Lung (tissue), 12 donors: ENCODE results near the gene PCP4. TPM values are rescaled to one million over a fixed set of nuclear protein-coding genes. Genes with fewer than 3 reads are reported as not detected.

Experiments used
- ATAC-seq: fragments of 200-7000 bp; cut with Tn5 transposase; one replicate; pipeline ENCODE4 v1.9.1; 2020; ENCODE audit warnings: moderate number of reproducible peaks; ENCODE audit not compliant: insufficient read depth, low FRiP score
- DNase-seq, 3 donors: peaks; one replicate each; pipeline ENCODE4 v3.0.0-alpha.2; 2013 to 2017
- H3K27ac ChIP-seq, 2 donors: one replicate each; pipeline ENCODE4 v1.5.1; 2013; ENCODE audit warnings: mild to moderate bottlenecking in 2 of 2, moderate library complexity in 2 of 2, control low read depth in 1 of 2, inconsistent platforms in 1 of 2, low read depth in 1 of 2, low read length in 1 of 2
- H3K27me3 ChIP-seq, 3 donors: one replicate each; pipeline ENCODE4 v1.5.1; 2013; ENCODE audit warnings: low read length in 2 of 3; ENCODE audit not compliant: control insufficient read depth in 3 of 3, insufficient read depth in 3 of 3
- H3K36me3 ChIP-seq, 4 donors: one replicate each; pipeline ENCODE4 v1.5.1; 2013; ENCODE audit warnings: low read length in 4 of 4, mild to moderate bottlenecking in 1 of 4, moderate library complexity in 1 of 4; ENCODE audit not compliant: control insufficient read depth in 4 of 4, insufficient read depth in 4 of 4
- H3K4me1 ChIP-seq, 5 donors: one replicate each; pipeline ENCODE4 v1.5.1; 2013; ENCODE audit warnings: low read length in 5 of 5, mild to moderate bottlenecking in 2 of 5, moderate library complexity in 1 of 5; ENCODE audit not compliant: control insufficient read depth in 5 of 5, insufficient read depth in 5 of 5
- H3K4me3 ChIP-seq: one replicate; pipeline ENCODE4 v1.5.1; 2013; ENCODE audit warnings: mild to moderate bottlenecking, control low read depth, moderate library complexity
- H3K9ac ChIP-seq, 2 donors: one replicate each; pipeline ENCODE4 v1.5.1; 2013; ENCODE audit warnings: low read length in 2 of 2, control low read depth in 1 of 2; ENCODE audit not compliant: insufficient read depth in 1 of 2
- H3K9me3 ChIP-seq, 4 donors: one replicate each; pipeline ENCODE4 v1.5.1; 2013; ENCODE audit warnings: low read length in 3 of 4, mild to moderate bottlenecking in 1 of 4, moderate library complexity in 1 of 4; ENCODE audit not compliant: control insufficient read depth in 4 of 4, insufficient read depth in 3 of 4
- CTCF ChIP-seq: IDR thresholded peaks from 2 replicates; pipeline ENCODE4 v1.5.1; 2012; ENCODE audit warnings: mild to moderate bottlenecking; ENCODE audit errors: control extremely low read depth, extremely low read depth
- WGBS, 2 donors: extraction: QIAGEN DNeasy Blood & Tissue Kit; methylation state at CpG; one replicate each; pipeline ENCODE4 v1.1.7; 2013; 5-methylcytosine and 5-hydroxymethylcytosine counted together
- polyA plus RNA-seq, 2 donors: library from polyadenylated mRNA; stranded (reverse); fragments of 200-250 nt; gene quantifications; one replicate each; pipeline ENCODE4 v1.2.1, GENCODE V29; 2013
- total RNA-seq, 2 donors: library from RNA; depleted of rRNA in 1 of 2; stranded (reverse); fragments of >200 nt in 1 of 2; gene quantifications; one replicate each; pipeline ENCODE4 v1.2.1, GENCODE V29; 2014 to 2021
- donor health status: control.
- donor health status: control.
- donor health status: Bipolar disorder and iron deficiency.
- donor health status: healthy.
- donor health status: DM: yes; HTN: yes; CAD: no.

Gene PCP4
- total and polyA plus RNA-seq, 4 donors, result 0.74 to 3.1 (median 1.3) TPM; not detected in 1

GRCh38 chr21:39947031-39947430, 79.8 kb downstream of the PCP4 start:
- ATAC-seq (no peak), DNase-seq (peak in 2 of 3 donors; percentile 15 to 25)
- H3K4me1 ChIP-seq, result no peaks in the 10 kb centered on the region
- 62 to 86% methylated on average over 1 of the region's 1 CpG for WGBS, 2 donors
- H3K9ac ChIP-seq, result no peak overlapping the region
- peaks cover 0 to 9% (median 0%) of the 10 kb centered on the region in 3 donors for H3K27me3 ChIP-seq
- H3K36me3 ChIP-seq, result no peaks in the 10 kb centered on the region
- peaks cover 0 to 5% (median 2%) of the 10 kb centered on the region in 4 donors for H3K9me3 ChIP-seq
- TF ChIP-seq CTCF, result no peak
- H3K4me3 ChIP-seq, result no peak overlapping the region
- no peak overlapping the region for H3K27ac ChIP-seq

GRCh38 chr21:39951183-39952101, 84.2 kb downstream of the PCP4 start:
- no peak overlapping the region for H3K27ac ChIP-seq
- H3K4me1 ChIP-seq, result no peaks in the 10 kb centered on the region
- ATAC-seq (no peak), DNase-seq (peak in 1 of 3 donors; percentile 4)
- 72 to 75% methylated on average over 18 of the region's 18 CpGs for WGBS, 2 donors
- H3K4me3 ChIP-seq, result no peak overlapping the region
- TF ChIP-seq CTCF, result no peak
- no peaks in the 10 kb centered on the region for H3K36me3 ChIP-seq
- H3K9ac ChIP-seq, result no peak overlapping the region
- H3K9me3 ChIP-seq, result peaks cover 0 to 2% (median 0%) of the 10 kb centered on the region in 4 donors
- peaks cover 0 to 9% (median 0%) of the 10 kb centered on the region in 3 donors for H3K27me3 ChIP-seq

GRCh38 chr21:39952265-39952664, 85.0 kb downstream of the PCP4 start:
- 74 to 76% methylated on average over 4 of the region's 4 CpGs for WGBS, 2 donors
- no peaks in the 10 kb centered on the region for H3K4me1 ChIP-seq
- H3K4me3 ChIP-seq, result no peak overlapping the region
- peaks cover 0 to 9% (median 0%) of the 10 kb centered on the region in 3 donors for H3K27me3 ChIP-seq
- no peaks in the 10 kb centered on the region for H3K36me3 ChIP-seq
- DNase-seq, result no peak
- no peak for ATAC-seq
- TF ChIP-seq CTCF, result no peak
- H3K9me3 ChIP-seq, result peaks cover 0 to 2% (median 0%) of the 10 kb centered on the region in 4 donors
- no peak overlapping the region for H3K27ac ChIP-seq
- no peak overlapping the region for H3K9ac ChIP-seq
